SK-MEL-5 (cell line): ENCODE measurements around the gene EFCC1. TPM values are rescaled to one million over a fixed set of nuclear protein-coding genes. Genes with fewer than 3 reads are reported as not detected.
A peak's percentile ranks its signal among the peaks of the same experiment; 100 is the strongest.

Experiments used
- DNase-seq: peaks from one replicate; pipeline ENCODE4 v3.0.0-alpha.2; 2016; ENCODE audit warnings: low read depth, low spot score
- in situ Hi-C: cut with HindIII; loops from 2 replicates; pipeline ENCODE4 v1.10.0; 2016; ENCODE audit warnings: low sequenced_read_pairs, high pct_unique_total_duplicates, low pct_unique_long_range_greater_than_20kb
- total RNA-seq: library from RNA; depleted of rRNA; stranded (reverse); fragments of >200 nt; shearing (Covaris generic); gene quantifications from 2 replicates; pipeline ENCODE4 v1.2.3, GENCODE V29; 2014

EFCC1 gene
- total RNA-seq, 1 experiment from 2014 or later: 0.40 TPM

DNA sequence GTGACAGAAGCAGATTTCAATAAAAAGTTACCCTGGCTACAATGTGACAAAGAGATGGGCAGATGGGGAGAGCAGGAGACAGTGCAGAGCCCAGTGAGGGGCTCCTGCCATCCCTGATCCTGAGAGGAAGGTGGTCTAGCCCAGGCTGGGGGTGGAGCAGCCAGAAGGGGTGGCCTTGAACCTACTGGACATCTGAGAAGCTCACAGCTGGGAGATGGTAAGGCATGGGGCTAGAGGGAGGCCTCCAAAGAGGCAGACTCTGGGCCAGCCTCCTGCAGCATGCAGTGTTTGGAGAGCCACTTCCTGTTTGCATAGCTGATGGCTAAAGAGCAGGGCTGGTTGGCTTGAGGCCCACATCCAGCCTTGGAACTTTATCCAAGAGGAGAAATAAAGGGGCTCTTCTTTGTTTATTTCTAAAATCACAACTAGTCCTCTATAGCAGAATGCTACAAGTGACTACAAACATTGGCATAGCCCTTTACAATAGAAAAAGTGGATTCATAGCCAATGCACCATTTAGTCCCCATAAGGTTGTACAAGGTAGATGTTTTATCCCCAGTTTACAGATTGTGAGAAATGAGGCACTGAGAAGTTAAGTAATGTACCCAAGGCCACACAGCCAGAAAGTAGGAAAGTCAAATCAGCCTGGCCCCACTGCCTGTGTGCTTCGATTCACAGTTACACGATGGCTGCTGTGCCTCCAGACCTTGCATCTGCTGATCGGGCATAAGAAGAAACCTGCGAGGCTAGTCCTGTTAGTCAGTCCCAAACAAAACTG is 4.6 kb downstream of the EFCC1 start:
- no peak for DNase-seq
- in situ Hi-C loops: no loop called here

GRCh38 chr3:129006864-129007263 is 5.8 kb downstream of the EFCC1 start:
- DNase-seq: no peak
- in situ Hi-C loops: no loop called here

DNA sequence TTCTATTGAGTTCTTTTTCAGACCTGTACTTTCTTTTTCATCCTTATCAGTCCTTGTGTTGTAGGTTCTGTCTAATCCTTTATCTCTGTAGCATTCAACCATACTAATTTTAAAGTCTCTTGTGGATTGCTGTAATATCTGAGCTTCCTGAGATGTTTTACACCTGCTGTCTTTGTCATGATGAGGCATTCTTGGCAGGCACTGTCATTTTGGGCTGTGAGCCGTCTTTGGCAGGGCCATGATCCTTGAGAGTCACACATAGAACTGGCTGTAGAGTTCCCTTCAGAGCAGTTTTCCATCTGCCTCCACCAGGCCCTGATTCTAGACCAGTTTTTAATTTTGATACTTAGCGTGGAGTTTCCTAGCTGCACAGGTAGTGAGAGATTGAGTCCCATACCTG is 6.7 kb downstream of the EFCC1 start:
- in situ Hi-C loops: no loop called here
- DNase-seq: no peak

- no peak for DNase-seq
- in situ Hi-C loops: no loop called here
These were observed 8.2 kb downstream of the EFCC1 start for GRCh38 chr3:129009266-129009665.

- in situ Hi-C loops: no loop called here
- DNase-seq: no peak
These were observed 9.3 kb downstream of the EFCC1 start for GRCh38 chr3:129010310-129010956.

GRCh38 chr3:129013491-129013891 is 12.4 kb downstream of the EFCC1 start:
- in situ Hi-C loops: no loop called here
- peak; percentile 38 for DNase-seq

DNA sequence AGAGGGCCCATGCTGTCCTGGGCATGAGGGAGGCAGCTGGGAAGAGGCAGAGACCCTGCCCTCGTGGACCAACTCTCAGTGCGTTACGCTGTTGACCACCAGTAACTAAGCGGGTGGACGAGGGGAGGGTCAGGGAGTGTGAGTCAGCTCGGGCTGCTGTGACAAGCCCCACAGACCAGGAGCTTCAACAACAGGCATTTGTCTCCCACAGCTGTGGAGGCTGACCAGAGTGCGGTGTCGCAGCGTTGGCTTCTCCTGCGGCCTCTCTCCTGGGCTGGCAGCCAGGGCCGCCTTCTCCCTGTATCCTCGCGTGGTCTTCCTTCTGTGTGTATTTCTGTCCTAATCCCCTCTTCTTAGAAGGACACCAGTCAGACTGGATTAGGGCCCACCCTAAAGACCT is 13.0 kb downstream of the EFCC1 start:
- no peak for DNase-seq
- in situ Hi-C loops: no loop called here

- in situ Hi-C loops: no loop called here
- no peak for DNase-seq
These were observed 13.8 kb downstream of the EFCC1 start for GRCh38 chr3:129014793-129015345.

DNA sequence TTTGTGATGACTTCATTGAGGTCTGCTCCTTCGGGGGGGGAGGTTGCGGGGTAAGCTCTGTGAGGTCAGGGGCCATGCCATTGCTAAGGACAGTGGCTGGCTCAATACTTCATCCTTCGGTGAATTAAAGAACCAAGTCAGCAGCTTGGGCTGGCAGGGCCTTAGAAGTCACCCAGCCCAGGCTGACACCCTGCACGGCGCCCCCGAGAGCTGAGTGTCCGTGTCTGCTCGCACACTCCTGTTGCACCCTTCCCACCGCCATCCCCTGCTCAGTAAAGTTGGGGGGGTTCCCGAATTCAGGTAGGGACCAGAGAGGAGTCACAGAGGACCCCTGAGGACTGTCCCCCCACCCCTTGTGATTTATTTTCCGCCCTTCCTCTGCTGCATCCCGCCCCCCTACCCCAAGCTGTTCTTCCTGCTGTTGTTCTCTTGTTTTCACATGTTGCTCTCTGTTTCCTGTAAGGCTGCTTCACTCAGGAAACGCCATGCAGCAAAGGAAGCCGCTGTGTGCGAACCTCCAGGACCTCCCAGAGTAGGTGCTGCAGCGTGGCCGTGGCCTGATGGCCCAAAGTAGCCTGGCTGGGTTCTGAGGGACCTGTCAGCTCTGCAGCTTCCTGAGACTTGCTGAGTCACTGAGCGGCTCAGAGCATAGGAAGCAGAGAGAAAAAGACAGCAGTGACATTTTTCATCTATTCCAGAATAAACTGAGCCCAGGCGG is 14.4 kb downstream of the EFCC1 start:
- in situ Hi-C loops: no loop called here
- no peak for DNase-seq

- in situ Hi-C loops: no loop called here
- DNase-seq: no peak
These were observed 15.2 kb downstream of the EFCC1 start for GRCh38 chr3:129016356-129016719.

DNA sequence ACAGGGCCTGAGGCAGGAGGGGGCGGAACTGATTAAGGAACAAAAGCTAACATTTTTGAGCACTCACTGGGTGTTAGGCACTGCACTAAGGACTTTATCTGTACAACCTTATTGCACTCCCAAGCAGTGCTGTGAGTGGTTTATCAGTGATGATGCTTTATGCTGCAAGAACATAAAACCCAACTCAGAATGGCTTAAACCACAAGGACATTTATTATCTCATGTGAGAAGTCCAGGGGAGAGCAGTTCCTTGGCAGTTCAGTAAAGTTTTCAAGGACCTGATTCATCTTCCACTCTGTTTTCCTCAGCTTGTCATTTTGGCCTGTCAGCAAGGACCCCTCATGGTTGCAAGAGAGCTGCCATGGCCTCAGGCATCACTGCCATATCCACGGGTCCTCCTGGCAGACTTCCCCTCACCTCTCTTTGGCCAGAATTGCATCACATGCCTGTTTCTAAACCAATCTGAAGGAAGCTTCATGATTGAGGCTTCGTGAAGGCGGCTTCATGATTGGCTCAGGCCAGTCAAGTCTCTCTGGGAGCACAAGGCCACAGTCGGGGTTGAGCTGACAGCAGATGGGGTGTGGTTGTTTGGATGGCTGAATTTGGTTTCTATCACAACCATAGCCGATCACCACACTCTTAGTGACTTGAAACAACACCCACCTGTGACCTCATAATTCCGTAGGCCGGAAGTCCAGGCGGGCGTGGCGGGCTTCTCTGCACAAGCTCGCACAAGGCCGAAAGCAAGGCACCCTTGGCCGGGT is 15.8 kb downstream of the EFCC1 start:
- in situ Hi-C loops: no loop called here
- DNase-seq: no peak

DNA sequence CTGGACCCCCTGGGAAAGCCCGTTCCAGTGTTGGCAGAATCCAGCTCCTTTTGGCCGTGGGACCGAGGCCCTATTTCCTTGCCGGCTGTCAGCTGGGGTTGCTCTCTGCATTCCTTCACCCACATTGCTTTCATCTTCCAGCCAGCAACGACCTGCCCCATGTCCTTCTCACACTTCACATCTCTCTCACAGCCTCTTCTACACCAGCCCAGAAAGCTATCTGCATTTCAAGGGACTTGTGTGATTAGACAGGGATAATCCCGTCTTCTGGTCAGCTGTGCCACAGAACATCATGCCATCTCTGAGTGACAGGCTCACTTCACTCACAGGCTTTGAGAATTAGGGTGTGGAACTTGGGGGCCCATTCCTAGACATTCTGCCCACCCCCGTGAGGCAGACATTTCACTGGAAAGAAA is 16.4 kb downstream of the EFCC1 start:
- in situ Hi-C loops: no loop called here
- no peak for DNase-seq

DNA sequence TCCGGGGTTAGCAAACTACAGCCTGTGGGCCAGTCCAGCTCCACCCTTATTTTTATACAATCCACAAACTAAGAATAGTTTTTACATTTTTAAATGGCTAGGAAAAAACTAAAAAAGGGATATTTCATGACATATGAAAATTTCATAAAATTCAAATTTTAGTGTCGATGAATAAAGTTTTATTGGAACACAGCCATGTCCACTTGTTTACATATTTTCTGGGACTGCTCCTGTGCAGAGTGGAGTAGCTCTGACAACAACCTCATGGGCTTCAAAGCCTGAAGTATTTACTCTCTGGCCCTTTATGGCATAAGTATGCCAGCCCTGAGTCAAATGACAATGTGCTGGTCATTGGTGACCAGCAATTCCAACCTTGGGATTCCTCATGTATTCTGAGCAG is 17.2 kb downstream of the EFCC1 start:
- no peak for DNase-seq
- in situ Hi-C loops: no loop called here

DNA sequence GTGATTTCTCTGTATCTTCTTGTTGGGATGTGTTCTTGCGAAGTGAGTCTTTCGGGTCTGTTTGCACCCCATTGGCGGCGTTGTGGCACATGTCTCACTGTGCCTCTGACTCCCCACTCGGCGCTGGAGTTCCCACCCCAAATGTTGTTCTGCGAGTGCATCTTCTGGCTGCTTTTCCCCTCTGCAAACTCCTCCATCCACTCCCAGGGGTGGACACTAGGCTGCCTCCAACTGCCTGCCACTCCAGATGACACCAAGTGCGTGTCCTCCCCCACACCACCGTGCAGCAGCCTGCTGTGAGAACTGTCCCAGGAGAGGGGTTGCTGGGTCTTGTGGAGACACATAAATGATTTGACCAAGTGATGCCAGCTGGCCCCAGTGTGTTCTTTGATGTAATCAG is 17.6 kb downstream of the EFCC1 start:
- no peak for DNase-seq
- in situ Hi-C loops: no loop called here

DNA sequence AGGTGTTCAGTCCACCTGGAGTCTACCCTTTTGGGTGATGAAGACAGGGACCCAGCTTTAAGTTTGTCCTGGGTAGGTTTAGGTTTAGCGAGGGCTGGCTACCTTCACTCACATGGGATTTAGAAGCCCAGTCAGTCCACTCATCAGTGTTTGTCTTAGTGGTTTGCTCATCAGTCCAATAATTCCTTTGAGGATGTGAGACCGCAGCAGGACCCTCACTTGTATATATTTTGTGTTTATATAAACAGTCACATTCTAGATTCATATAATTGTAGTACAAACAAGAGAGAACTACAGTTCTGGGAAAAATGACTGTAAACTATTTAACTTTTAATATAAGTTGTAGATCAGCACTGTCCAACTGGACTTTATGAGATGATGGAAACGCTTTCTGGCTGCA is 18.2 kb downstream of the EFCC1 start:
- in situ Hi-C loops: no loop called here
- no peak for DNase-seq

DNA sequence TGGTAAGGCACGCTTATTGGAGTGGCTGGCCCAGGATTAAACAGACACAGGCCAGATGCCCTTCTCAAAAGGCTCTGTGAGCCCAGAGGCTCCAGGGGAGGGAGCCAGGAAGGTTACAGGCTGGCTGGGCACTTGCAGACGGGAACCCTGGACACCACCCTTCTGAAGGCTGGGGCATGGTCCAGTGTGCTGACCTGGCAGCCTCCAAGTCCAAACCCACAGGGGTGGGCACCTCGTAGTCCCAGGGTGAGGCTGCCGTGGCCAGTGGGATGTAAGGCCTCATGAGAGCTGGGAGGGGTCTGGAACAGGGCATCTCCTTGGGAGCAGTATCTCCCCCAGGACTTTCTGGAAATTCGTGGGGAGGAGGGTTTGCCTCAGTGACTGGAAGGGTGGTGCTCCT is 19.6 kb downstream of the EFCC1 start:
- in situ Hi-C loops: no loop called here
- DNase-seq: no peak

GRCh38 chr3:129021140-129021551 is 20.0 kb downstream of the EFCC1 start:
- in situ Hi-C loops: no loop called here
- no peak for DNase-seq
